KOPT-K1 (cell line): ENCODE measurements around the gene NLE1.
A peak's percentile ranks its signal among the peaks of the same experiment; 100 is the strongest.

ENCODE experiments used
- H3K27ac ChIP-seq: fragments of 200-600 bp; sonication (generic); 2 replicates; pipeline ENCODE4 v1.5.1; 2016; ENCODE audit warnings: antibody characterized with exemption, mild to moderate bottlenecking, low read depth, low read length; ENCODE audit not compliant: poor library complexity, severe bottlenecking
- H3K36me3 ChIP-seq: fragments of 200-600 bp; sonication (generic); 2 replicates; pipeline ENCODE4 v1.5.1; 2017; ENCODE audit warnings: antibody characterized with exemption, mild to moderate bottlenecking, low read length, moderate library complexity; ENCODE audit not compliant: insufficient read depth
- H3K9me3 ChIP-seq: fragments of 200-600 bp; sonication (generic); 2 replicates; pipeline ENCODE4 v1.5.1; 2017; ENCODE audit warnings: antibody characterized with exemption, low read length, mild to moderate bottlenecking; ENCODE audit not compliant: insufficient read depth, poor library complexity, severe bottlenecking

Gene NLE1

DNA sequence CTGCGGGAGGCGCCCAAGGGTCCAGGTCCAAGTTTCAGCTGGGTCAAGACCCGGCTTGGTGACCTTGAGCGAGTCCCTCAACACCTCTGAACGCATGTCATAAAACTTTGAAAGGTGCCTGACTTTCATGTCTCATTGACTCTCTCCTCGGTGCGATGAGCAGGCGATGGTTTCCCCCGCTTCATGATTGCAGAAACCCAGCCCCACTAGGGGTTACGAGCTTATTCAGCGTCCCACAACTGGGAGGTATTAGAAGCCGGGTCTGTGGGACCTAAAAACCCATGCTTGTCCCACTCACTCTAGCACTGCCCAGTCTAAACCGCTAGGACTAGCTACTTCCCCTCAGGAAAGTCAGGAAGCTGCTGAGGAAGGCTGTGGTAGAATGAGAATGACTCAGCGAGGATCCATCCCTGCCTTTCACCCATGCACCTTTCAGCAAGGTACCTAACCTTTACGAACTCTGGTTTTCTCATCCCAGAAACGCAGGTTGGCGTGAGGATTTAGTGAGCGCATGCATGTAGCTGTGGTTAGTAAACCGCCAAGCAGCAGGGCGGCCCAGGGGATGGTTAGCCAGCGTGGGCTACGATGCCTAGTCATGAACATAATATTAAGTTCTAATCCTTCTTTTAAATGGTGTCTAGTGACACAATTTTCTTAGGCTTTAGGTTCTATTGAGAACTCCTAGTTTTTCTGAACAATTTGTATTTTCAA, 52.4 kb downstream of the NLE1 start:
- H3K36me3 ChIP-seq: no peaks in the 10 kb centered on the region
- peak overlapping the region; percentile 61 for H3K27ac ChIP-seq
- no peaks in the 10 kb centered on the region for H3K9me3 ChIP-seq

DNA sequence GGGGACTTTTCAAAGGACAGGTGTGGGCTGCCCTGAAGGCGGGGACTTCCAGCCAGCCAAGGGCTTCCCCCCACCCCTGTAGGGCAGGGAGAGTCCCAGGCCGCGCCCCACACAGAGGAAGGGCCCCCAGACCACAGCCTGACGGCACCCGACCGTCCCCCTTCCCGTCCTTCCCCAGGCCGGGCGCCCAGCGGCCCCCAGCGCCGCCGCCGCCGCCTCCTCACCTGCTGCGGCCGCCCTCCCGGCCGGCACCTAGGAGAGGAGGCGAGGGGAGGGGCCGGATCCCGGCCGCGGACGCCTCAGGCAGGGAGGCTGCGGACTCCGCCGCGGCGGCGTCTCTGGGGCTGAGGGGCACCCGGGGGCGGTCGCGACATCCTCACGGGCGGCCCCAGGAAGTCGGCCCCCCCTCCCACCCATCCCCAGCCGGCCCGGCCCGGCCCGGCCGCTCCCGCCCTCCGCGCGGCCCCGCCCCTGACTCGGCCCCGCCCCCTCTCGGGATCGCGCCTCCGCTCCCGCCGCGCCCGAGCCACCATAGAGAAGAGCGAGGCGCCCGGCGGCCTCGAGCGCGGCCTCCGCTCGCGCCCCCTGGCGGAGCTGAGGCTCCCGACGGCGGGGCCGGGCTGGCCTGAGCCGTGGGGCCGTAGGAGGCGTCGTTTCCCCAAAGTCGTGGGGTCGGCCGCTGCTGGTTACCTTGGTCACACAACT, 53.1 kb downstream of the NLE1 start:
- Histone ChIP-seq H3K27ac (peak overlapping the region; percentile 61), H3K36me3 (no peaks in the 10 kb centered on the region), H3K9me3 (no peaks in the 10 kb centered on the region)

DNA sequence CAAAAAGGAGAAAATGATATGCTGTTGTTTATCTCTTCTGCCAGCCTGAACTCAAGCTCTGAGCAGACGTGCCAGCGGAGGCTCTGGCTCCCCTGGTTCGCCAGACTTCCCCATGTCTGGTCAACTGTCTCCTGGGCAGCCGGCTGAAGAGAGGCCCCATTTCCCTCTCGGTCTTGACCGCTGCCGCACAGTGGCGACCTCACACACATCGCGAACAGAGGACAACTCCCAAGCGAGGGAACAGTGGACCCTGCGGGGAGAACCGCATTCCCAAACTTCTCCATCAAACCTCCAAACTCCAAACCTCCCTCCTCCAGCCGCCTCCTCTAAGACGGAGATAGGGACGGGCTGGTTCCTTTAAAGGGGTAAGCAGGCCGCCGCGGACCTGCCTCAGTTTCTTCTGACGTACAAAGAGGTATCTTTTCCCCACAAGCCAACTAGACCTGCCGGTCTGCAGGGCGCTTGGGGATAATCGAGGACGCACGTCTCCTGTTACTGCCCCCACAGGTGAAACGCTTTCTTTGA, 53.7 kb downstream of the NLE1 start:
- peak overlapping the region; percentile 59 for H3K27ac ChIP-seq

DNA sequence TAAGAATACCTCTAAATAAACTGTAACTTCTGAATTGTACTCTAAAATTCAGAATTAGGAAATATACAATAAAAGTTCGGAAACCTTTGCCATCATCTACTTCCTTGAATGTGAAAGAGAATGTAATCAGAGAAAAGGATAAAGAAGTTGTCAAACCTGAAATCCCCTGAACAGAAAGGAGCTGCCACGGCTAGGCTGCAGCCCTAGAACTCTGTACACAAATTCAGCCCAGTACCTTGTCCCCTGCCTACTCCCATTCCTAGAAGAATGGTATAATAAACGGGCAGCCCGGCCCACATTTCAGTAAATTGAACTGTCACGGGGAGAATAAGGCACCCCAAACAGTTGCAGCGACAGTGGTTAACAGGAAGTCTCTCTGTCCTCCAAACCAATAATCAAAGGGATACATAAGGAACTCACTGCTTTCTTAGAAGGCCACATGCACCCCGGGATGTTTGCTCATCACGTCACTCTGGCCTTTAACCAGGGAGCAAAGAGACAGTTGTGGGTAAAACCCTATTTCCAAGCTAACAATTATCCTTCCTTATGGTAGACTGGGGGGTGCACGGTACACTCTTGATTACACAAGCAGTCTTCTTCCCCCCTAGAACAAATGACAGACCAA, 54.3 kb downstream of the NLE1 start:
- Histone ChIP-seq H3K9me3 (no peaks in the 10 kb centered on the region), H3K27ac (no peak overlapping the region), H3K36me3 (no peaks in the 10 kb centered on the region)

More for the DNA sequence above, 53.7 kb downstream of the NLE1 start:
- no peaks in the 10 kb centered on the region for H3K36me3 ChIP-seq
- no peaks in the 10 kb centered on the region for H3K9me3 ChIP-seq

DNA sequence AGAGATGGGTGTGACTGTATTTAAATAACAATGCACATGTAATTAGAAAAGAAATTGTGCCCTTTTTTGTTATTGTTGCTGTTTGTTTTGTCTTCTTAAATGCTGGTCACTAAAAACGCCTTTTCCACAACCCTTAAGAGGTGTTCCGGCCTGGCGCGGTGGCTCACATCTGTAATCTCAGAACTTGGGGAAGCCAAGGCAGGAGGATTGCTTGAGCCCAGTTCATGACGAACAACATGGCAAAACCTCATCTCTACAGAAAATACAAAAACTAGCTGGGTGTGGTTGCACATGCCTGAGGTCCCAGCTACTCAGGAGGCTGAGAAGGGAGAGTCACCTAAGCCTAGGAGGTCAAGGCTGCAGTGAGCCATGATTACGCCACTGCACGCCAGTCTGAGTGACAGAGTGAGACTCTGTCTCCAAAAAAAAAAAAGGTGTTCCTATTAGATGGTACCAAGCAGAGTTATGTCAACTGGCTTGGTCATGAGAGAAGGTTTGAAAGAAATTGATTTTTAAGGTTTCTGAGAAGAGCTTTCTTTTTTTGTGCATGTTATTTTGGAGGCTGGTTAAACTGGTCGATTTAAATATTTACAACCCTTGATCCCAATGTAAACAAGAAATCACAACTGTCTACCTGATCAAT, 55.1 kb downstream of the NLE1 start:
- Histone ChIP-seq H3K27ac (no peak overlapping the region), H3K9me3 (no peaks in the 10 kb centered on the region), H3K36me3 (no peaks in the 10 kb centered on the region)

DNA sequence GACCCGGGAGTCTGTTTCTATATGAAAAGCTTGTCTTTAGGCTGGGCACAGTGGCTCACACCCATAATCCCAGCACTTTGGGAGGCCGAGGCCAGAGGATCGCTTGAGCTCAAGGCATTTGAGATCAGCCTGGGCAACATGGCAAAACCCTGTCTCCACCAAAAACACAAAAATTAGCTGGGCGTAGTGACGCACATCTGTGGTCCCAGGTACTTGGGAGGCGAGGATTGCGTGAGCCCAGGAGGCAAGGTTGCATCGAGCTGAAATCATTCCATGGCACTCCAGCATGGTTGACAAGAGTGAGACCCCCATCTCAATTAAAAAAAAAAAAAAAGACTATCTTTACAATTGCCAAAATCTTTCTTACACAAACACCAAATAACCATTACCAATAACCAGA, 55.9 kb downstream of the NLE1 start:
- H3K36me3 ChIP-seq: no peaks in the 10 kb centered on the region
- no peaks in the 10 kb centered on the region for H3K9me3 ChIP-seq
- no peak overlapping the region for H3K27ac ChIP-seq

DNA sequence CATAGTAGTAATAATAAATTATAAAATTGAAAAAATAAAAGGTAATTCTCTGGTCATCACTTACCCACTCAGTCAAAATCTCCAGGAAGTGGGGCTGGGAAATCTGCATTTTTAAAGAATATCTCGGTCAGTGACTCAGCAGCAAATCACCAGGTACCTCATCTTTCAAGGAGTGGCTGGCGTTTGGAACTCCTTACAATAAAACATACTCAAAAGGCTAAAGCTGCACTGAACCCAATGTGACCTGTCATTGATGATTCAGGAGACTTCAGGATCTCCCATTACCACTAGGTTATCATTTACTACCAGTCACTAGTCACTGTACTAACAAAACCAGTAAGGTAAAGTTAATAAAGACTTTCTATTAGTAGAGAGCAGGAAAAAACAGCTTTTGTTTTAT, 57.1 kb downstream of the NLE1 start:
- Histone ChIP-seq H3K9me3 (no peaks in the 10 kb centered on the region), H3K27ac (no peak overlapping the region), H3K36me3 (no peaks in the 10 kb centered on the region)

DNA sequence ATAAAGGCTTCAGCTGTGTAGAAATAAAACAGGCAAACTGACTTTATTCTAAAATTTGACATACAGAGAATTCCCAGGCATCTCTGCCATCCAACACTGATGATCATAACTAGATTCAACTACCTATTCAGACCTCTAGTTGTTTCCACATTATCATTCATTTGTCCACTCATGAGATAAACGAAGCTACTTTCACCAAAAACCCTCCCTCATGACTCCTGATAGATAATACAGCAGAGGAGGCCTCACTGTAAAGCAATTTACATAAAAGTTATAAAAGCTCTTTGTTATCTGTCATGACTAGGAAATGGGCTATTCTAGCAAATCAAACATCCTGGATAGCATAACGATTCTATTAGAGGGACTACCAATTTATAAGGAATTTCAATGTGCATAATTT, 59.0 kb downstream of the NLE1 start:
- no peaks in the 10 kb centered on the region for H3K9me3 ChIP-seq
- H3K27ac ChIP-seq: no peak overlapping the region
- H3K36me3 ChIP-seq: no peaks in the 10 kb centered on the region

DNA sequence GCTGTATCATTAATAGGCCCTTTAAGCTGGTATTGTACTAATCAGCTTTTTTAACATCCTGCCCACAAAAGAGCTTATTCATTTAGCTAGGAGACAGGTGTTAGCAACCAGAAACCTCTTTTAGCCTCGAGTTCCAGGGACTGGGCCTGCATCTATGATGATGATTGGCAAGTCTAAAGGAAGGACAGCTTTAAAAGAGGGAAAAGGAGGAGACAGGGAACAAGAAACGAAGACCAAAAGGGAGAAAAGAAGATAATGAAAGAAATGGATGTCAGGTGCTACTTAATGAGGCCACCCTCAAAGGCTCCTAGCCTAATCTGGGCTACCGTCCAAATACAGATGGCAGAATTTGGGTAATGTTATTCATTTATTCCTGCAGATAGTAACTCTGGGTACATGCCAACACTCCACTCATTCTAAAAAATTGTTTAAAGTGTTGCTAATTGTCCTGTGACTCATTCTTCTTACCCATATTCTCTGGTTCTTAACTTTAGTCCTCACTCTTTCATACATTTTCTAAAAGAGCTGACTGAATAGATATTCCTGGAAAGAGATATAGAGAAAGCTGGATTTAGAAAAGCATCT, 59.9 kb downstream of the NLE1 start:
- Histone ChIP-seq H3K27ac (no peak overlapping the region), H3K36me3 (no peaks in the 10 kb centered on the region), H3K9me3 (no peaks in the 10 kb centered on the region)

DNA sequence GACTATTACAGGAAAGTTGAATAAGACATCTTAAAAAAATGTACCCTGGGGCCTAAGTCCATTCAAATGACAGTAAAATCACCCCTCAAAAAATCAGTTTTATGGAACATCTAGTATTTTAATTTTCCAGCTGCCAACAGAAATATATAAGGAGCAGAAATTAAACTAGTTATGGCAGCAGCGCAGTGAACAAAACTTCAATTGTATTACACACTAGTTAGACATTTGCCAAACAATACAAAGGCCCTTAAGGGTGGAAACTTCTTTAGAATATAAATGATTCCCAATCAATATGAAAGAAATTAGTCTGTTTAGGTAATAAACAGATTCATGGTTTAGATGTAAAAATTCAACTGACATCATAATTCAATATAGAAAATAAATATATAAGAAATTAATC, 60.5 kb downstream of the NLE1 start:
- no peaks in the 10 kb centered on the region for H3K9me3 ChIP-seq
- no peaks in the 10 kb centered on the region for H3K36me3 ChIP-seq

DNA sequence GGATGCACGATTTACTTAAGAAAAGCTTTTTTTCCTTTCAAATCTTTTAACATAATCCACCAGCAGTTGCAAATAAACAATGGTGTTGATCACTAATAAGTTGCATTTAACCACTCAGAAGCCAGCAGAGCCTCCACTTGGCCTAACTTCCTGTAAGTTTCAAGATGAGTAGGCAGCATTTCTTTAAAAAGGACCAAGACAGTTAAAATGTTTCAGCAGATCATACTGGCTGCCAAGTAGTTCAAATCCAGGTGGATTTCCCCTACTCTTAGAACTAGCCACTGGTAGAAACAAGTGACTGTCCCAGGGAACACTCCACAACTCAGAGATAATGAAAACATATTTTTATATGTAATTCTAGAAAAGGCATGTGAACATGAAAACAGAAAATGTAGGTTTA, 61.6 kb downstream of the NLE1 start:
- H3K9me3 ChIP-seq: no peaks in the 10 kb centered on the region
- H3K27ac ChIP-seq: no peak overlapping the region

More for the DNA sequence above, 60.5 kb downstream of the NLE1 start:
- no peak overlapping the region for H3K27ac ChIP-seq

DNA sequence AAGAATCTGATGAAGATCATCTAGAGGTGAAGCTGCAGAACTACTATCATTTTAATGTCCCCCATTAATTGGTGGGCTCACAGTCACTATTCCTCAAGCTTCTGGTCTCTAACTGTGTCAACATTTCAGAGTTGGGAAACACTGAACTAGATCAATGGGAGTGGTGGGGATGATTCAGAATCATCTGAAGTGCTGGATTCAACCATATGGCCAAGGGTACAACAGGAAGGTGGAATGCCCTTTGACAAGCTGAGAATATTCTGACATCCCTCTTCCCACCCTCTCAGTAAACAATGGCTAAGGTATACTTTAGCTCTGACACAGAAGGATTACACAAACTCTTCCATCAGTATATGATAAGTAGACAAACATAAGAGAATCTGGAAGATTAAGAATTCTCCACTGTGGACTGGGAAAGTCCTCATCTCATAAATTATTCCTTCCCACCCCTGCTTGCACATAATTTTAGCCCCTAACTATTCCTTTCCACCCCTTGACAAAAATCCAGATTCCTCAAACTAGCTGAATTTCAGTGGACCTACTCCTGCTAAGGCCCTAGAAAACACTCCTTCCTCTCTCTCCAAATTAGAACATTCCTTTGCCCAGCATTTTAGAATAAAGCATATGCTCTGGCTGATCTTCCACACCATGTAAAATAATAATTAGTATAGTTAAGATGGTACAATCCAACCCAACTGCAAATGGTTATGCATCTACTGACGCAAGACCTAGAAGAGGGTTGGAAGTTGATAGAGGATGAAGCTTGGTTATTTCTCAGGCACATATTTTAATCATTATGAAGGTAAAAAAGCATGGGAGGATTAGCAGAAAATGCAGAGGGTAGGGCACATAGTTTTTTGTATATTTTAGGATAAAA, 62.3 kb downstream of the NLE1 start:
- H3K36me3 ChIP-seq: no peaks in the 10 kb centered on the region
- no peak overlapping the region for H3K27ac ChIP-seq
- no peaks in the 10 kb centered on the region for H3K9me3 ChIP-seq

More for the DNA sequence above, 61.6 kb downstream of the NLE1 start:
- H3K36me3 ChIP-seq: no peaks in the 10 kb centered on the region
